Measurements from ENCODE around the gene DNAJC25.
"Not testable (repeated sequence)": the region's sequence is repeated elsewhere in the genome, so short reads cannot be mapped to it uniquely, and the experiment has no call there.

The DNAJC25 gene

DNA sequence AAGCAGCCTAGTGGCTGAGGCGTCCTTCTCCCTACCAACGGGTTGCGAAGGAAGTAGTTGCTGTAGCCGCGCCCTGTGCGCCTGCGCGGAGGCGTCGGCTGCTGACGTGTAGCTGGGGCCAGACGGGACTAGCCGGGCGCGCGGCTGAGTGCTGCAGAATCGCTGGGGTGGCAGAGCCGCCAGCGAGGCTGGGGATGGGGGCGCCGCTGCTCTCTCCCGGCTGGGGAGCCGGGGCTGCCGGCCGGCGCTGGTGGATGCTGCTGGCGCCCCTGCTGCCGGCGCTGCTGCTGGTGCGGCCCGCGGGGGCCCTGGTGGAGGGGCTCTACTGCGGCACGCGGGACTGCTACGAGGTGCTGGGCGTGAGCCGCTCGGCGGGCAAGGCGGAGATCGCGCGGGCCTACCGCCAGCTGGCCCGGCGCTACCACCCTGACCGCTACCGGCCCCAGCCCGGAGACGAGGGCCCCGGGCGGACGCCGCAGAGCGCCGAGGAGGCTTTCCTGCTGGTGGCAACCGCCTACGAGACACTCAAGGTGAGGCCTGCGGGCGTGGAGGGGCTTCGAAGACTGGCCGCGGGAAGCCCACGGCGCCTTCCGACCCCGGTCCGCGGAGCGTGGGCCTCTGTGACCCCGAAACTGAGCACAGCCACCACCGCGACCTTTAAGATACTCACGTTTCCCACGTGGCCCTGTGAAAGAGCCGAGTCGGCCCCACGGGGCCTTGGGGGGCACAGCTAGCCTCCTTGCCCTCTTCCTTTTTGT is at the start of gene DNAJC25:
Gene DNAJC25, plus strand, starts transcription at position 121 of the 758 bp plus-strand sequence. Its CDS starts 74 bp downstream, at position 195.
- DNase-seq, result peak; percentile 98

DNA sequence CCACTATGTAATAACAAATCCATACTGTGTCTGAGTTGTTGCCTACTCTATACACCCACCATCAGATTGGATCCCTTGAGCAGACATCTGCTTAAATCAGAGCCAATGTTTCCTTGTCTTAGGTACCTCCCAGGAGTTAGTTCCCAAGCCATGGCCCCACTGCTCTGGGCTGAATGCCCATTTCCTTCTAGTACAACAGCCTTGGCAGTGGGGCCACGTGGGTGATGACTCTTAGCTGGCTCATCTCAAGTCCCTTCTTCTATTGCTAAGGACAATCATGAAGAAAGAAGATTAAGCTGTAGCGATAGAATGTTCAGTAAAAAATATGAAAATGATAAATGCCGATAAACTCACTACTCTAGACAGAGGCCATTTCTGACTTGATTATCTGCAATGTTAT is 48.2 kb upstream of the DNAJC25 start:
- no peak for DNase-seq

DNA sequence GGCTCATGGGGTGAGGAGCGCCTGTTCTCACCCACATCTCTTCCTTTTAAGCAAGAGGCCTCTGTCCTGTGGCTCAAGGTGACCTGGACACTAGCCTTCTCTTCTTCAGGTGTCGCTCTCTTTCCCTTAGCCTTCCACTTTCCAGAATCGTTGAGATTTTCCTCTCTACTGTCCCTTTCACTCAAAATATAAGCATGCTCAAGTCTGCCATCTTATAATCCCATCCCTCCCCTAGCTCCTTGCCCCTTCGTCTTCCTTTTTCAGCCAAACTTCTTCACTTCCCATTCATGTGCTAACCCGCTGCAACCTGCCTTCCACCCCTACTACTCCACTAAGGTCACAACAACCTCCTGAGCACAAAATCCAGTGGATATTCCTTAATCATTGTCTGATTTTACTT is 44.8 kb upstream of the DNAJC25 start:
- no peak for DNase-seq

DNA sequence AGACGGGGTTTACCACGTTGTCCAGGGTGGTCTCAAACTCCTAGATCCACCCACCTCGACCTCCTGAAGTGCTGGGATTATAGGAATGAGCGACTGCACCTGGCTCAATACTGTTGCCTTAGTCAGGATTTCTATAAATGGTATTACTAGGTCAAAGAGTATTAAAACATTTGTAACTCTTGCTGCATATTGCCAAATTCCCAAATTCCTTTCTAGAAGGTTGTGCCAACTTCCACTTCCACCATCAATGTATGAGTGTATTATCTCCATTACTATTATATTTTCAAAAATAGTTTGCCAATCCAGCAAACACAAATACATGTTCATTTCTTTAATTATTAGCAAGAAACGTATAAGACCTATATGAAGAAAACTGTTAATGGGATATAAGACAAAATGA is 42.3 kb upstream of the DNAJC25 start:
- no peak for DNase-seq

DNA sequence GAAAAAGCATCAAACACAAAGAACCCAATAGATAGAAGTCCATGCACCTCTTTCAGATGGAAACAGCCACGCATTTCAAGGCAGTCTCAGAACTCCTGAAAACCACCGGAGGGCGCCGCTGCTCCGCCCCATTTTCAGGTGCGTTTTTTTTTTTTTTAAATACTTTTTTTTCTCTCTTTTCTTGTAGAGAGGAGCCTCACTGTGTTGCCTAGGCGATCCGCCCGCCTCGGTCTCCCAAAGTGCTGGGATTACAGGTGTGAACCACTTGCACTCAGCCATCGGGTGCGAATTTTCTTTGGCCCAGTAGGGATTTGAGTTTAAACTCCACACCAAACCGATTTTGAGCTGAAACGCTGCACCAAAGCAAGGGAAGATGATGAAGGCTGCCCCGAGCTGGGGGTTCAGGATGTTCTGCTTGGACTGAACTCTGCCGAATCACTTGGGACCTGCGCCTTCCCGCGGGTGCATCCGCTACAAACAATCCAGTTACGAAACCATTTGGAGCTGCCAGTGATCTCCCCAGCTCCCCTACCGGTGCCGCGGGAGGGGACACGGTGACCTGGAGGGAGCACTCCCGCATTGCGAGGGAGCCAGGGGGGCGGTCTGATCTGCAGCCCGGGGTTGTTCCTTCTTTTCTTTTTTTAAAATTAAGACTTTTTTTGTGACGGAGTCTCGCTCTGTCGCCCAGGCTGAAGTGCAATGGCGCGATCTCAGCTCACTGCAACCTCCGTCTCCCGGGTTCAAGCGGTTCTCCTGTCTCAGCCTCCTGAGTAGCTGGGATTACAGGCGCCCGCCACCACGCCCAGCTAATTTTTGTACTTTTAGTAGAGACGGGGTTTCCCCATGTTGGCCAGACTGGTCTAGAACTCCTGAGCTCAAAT is 33.0 kb upstream of the DNAJC25 start:
- peak; percentile 75 for DNase-seq

DNA sequence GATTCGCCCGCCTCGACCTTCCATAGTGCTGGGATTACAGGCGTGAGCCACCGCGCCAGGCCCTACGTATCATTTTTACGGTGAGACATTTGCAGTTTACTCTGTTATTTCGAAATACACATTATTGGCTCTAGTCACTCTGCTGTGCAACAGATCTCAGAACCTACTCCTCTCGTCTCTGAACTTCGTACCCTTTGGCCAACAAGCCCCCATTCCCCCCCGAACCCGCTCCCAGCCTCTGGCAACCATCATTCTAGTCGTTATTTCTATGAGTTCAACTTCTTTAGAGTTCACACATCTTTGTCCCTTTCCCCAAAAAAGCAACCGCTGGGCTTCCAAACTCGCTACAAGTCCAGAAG is 32.4 kb upstream of the DNAJC25 start:
- no peak for DNase-seq

DNA sequence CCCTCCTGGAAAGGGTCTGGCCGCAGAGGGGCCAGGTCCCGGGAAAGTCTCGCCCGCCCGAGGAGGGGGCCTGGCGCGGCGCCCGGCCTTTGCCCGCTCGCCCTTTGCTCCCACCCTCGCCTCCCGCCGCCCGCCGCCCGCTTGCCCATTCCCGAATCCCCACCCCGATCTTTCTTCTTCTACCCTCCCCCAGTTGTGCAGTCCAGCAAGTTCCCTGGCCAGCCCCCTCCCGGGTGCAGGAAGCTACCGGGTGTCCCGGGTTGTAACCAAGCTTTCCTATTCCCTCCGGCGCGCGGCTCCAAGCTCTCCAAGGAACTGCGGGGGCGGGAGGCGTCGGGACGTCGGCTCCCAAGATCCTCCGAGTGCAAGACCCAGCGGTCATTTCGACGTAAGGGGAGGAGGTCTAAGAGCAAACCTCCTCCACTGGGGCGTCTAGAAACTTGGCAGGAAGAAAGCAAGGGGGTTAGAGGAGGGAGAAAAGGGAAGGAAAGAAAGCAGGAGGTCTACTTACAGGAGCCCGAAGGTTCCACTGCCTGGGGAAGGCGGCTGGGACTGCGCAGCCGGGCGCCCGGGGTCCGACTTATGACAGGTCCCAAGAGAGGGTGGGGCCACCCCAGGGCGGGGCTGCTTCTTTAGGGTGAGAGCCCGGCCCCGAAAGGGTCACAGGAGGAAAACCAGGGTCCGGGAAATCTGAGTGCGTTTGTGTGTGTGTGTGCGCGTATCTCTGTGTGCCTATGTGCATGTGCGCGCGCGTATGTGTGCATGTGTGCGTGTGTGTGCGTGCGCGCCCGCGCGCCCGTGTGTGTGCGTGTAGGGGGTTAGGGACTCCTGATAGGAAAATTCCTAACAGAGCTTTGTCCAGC is 31.8 kb upstream of the DNAJC25 start, which contains the start of gene PTGR1:
Gene PTGR1, minus strand, starts transcription at position 556 of the 863 bp plus-strand sequence. CDS start 2,225 bp downstream, outside the sequence.
- DNase-seq, result peak; percentile 87

DNA sequence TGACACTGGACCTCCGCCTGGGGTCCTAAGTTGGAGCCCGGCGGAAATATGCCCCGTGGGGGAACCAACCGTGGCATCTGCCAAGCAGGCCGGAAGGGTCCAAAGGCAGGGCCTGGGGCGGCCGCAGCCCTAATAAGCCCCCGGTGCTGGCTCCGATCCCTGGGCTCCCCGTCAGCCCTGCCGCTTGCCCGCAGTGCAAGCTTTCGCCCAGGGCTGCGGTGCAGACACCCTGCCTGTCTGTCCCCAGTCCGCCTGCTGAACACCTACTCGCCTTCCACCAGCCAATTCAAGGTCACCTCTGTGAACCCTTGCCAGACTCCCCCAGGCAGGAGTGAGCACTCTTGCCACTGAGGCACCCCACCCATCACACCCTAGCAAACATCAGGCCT is 31.2 kb upstream of the DNAJC25 start:
- no peak for DNase-seq

DNA sequence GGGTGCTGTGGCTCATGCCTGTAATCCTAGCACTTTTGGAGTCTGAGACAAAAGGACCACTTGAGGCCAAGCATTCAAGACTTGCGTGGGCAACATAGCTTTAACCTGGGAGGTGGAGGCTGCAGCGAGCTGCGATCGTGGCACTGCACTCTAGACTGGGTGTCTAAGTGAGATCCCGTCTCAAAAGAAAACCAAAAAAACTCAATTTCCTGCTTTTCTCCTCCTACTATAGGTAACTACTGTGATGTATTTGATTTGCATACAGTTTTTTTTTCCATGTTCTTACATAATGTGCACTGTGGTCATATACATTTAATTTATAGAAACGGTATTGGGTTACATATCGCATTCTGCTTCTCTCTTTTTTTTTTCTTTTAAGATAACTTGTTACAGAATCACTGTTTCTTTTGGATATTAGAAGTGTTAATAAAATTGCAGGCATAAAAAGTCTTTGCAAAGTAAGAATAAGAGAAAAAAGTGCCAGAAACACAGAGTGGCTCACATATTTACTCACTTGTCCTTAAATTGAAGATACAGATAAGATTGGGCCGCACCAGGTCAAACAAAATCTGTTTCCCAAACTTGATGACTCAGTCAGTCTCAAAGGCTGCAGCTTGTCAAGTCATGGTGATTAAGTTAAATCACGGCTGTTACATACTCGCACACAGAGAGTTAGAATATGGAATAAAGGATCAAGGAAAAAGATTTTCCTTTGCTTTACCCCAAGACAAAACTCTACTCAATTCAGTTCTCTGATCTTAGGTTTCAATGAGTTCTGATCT is 29.7 kb upstream of the DNAJC25 start:
- no peak for DNase-seq

DNA sequence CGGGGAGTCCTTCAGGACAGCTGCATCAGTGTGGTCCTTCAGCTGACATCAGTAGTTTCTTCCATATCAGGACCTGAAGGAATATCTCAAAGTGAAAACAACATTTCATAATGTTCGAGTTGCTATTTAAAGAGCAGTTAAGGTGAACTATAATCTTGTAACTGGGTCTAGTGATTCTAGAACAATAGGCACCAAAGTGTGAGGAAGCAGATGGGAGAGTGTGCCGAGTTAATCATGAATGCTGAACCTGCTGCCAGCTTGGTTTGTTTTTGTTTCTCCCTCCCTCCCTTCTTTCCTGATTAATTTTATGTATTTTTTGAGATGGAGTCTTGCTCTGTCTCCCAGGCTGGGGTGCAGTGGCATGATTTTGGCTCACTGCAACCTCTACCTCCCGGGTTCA is 28.1 kb upstream of the DNAJC25 start:
- DNase-seq, result no peak

DNA sequence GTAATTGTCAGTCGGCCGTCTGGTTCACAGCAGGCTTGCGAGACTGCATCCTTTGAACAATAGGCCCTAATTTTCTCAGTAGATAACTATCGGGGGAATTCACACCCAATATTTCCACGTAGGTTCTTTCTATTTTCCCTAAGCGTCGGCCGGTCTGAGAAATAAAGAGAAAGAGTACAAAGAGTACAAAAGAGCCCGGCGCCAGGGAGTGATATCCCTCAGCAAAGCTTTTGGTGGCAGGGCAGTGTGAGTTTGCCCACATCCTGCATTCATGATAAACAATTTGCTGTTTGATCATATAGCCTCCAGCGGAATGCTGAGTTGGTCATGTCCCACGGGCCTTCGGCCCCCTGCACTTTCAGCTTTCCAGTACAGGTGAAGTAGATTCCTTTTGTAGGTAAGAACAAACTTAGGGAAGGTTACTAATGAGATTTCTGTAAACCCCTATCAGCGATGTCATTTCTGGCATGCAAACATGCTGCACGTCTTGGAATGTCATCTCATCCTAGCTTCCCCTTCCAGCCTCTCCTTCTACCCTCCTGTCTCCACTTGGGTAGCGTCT is 27.0 kb upstream of the DNAJC25 start:
- DNase-seq, result no peak

DNA sequence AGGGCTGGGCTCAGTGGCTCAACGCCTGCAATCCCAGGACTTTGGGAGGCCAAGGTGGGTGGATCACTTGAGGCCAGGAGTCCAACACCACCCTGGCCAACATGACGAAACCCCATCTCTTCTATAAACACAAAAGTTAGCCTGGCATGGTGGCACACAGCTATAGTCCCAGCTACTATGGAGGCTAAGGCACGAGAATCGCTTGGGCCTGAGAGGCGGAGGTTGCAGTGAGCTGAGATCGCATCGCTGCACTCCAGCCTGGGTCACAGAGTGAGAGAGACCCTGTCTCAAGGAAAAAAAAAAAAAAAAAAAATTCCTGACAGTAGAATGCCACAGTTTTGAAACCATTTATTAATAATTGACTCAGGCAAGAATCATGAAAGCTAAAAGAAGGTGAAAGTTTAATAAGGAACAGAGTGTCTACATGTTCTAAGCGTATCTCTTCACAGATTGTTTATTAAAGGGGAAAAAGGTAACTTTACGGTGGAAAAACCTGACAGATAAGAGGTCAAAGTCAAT is 26.0 kb upstream of the DNAJC25 start:
- DNase-seq, result no peak

DNA sequence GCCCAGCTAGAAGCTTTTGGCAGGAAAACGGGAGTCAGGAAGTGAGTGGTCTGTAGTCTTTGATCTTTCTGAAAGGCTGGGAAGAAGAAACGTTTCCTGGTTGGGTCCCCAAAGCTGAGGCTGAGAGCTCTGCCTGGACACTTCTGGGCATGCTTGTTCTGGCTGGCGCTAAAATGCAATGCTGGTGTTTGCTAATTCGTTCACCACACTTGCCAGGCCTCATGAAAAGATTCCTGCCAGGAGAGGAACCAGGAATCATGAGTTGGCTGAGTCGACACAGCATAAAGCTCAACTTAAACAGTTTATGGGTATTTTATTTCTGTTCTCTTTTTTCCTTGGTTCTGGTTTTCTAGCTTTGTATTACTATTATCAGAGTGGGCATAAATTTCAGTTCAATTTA is 21.0 kb upstream of the DNAJC25 start:
- no peak for DNase-seq

DNA sequence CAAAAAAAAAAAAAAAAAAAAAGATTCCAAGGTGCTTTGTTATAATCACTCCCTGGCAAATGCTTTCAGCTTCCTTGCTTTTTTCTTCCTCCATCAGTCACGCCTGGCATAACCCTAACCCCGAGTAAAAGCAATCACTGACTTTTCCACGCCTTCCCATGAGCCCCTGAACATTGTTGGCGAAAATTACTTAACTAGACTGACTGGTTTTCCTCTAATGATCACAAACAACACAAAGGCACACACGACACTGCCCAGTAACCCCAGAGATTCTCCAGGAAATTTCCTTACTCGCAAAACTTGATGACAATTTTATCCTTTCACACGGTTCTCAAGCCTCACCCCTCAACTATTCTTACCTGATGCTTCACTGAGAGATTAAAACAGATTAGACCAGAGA is 20.3 kb upstream of the DNAJC25 start:
- DNase-seq, result no peak

DNA sequence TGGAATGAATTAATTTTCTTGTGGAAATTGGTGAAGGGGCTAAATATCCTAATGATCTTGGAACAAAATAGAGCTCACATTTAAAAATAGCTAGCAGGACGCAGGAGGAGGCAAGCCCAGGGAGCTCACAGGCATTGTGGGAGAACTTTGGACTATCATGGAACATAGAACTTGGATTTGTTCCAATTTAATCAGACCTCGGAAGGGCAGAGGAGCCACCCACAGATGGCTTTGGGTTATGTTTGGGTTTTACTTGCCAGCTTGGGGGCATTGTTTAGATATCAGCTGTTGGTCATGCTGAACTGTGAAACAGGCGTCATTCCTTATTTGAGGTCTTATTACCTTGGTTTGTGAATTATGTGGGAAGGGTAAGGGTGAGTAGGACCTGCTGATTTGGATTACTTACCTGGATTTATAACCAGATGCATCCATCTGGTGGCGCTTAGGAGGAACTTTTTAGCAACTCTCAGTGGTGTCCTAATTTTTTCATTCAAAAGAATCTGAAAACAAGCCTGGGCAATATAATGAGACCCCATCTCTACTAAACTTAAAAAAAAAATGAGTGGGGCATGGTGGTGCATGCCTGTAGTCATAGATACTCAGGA is 17.6 kb upstream of the DNAJC25 start:
- no peak for DNase-seq

DNA sequence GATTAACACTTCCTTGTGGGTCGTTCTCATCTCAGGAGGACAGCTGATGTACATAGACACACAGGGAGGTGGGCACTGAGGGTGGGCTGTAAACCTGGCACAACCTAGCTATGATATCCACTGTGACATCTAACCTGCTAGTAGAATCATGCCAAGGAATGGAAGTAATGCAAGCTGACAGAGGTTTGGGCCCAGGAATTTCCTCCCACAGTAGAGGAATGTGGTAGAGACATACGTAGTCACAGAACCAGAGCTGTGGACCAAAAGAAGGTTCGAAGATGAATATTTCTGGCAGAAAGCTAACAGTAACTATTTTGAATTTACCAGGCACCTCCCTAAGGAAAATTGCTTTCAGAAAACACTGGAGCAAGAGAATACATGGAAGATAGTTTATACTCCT is 15.2 kb upstream of the DNAJC25 start:
- DNase-seq, result no peak

DNA sequence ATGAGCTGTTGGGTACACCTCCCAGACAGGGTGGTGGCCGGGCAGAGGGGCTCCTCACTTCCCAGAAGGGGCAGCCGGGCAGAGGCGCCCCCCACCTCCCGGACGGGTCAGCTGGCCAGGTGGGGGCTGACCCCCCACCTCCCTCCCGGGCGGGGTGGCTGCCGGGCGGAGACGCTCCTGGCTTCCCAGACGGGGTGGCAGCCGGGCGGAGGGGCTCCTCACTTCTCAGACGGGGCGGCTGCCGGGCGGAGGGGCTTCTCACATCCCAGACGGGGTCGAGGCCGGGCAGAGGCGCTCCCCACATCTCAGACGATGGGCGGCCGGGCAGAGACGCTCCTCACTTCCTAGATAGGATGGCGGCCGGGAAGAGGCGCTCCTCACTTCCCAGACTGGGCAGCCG is 13.8 kb upstream of the DNAJC25 start:
- not testable (repeated sequence) for DNase-seq

DNA sequence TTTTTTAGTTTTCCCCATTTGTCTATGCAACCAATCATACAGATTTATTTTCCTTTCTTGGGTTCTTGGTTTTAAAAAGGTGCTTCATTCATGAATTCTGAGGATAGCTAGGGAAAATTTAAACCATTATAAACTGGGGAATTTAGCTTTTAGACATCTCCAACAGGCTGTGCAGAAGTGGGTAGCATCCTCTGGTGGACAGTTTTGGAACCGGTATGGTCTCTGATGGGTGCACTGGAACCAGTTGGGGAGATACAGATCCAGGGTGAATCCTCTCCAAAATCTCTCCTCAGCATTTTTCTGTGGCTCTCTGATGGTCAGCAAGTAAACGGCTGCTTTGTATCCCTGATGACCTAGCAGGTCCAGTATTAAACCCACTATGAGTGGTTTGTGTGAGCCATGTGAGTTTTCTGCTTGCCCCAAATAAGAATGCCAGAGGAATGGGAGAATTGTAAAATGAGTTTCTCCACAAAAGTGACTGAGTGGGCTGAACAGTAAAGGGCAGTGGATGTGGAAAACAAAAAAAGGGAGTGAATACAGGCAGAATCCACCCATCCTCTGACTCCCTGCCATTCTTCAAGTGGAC is 9.1 kb upstream of the DNAJC25 start:
- DNase-seq, result no peak

DNA sequence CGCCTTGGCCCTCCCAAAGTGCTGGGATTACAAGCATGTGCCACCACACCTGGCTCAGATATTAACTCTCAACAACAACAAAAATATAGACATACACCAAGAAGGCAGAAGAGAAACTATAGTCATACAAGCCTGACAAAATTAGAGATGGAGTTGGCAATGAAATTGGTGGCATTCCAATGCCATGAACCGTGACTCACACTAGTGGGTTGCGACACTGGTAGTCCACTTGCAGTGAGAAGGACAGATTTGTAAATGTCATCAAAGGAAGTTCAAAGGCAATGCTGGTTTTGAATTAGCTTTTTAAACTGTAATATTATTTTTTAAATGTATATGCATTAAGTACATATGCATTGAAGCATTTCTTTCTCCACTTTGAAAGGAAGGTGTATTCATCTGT is 8.5 kb upstream of the DNAJC25 start:
- no peak for DNase-seq

DNA sequence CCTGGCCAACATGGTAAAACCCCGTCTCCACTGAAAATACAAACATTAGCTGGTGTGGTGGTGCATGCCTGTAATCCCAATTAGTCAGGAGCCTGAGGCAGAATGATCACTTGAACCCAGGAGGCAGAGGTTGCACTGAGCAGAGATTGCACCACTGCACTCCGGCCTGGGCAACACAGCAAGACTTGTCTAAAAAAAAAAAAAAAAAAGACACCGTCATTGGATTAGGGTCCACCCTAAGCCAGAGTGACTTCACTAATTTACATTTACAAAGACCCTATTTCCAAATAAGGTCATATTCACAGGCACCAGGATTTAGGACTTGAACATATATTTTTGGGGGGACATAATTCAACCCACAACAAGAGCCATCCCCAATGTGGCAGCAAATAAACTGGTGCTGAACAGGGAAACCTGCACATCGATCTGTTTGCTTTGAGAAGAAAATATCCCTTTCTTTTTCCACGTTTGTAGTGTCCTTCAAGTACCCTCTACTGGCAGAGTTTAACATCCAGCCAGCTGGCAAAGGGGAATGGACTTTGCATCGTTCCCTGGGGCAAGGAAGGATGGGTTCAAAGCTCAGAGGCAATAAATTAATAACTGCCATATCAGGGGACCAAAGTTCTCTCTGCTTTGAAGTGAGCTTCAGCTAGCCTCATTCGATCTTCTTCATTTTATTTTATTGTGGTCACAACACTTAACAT is 3.7 kb upstream of the DNAJC25 start:
- no peak for DNase-seq

Measured in right hindlimb (tissue), 1 donor.